ENCODE measurements around the gene IGF2BP3. TPM values are rescaled to one million over a fixed set of nuclear protein-coding genes. Genes with fewer than 3 reads are reported as not detected.

Gene IGF2BP3
- total RNA-seq, 1 donor from 2014 or later = 47.0 TPM

DNA sequence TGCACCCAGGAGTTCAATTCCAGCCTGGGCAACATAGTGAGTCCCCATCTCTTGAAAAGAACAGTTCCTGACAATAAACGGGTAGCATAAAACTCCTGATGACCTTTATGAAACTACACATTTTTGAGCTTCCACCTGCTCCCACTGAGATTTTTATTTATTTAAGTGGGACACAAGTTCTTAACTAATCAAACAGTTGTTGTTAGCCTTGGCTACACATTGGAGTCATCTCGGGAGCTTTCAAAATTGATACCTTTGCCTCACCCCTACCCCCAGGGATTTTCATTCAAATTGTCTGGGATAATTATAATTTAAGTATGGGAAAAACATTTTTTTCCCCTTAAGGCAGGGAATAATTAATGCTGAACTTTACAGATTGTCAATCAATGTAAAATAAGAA is 131.9 kb downstream of the IGF2BP3 start:
- TF ChIP-seq, protein P1, sequence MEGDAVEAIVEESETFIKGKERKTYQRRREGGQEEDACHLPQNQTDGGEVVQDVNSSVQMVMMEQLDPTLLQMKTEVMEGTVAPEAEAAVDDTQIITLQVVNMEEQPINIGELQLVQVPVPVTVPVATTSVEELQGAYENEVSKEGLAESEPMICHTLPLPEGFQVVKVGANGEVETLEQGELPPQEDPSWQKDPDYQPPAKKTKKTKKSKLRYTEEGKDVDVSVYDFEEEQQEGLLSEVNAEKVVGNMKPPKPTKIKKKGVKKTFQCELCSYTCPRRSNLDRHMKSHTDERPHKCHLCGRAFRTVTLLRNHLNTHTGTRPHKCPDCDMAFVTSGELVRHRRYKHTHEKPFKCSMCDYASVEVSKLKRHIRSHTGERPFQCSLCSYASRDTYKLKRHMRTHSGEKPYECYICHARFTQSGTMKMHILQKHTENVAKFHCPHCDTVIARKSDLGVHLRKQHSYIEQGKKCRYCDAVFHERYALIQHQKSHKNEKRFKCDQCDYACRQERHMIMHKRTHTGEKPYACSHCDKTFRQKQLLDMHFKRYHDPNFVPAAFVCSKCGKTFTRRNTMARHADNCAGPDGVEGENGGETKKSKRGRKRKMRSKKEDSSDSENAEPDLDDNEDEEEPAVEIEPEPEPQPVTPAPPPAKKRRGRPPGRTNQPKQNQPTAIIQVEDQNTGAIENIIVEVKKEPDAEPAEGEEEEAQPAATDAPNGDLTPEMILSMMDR (IDR thresholded peaks at IDR 0.05; ENCODE audit: partially characterized antibody, unreplicated experiment) = no peak
- Mint-ChIP-seq H3K27ac (ENCODE audit: unreplicated experiment) (no peak overlapping the region), H3K9me3 (ENCODE audit: unreplicated experiment) (no peaks in the 10 kb centered on the region), H3K27me3 (ENCODE audit: unreplicated experiment) (no peaks in the 10 kb centered on the region), H3K36me3 (ENCODE audit: unreplicated experiment) (no peaks in the 10 kb centered on the region), H3K4me3 (ENCODE audit: unreplicated experiment) (no peak overlapping the region), H3K4me1 (ENCODE audit: low read depth, unreplicated experiment) (peaks cover under 1% of the 10 kb centered on the region)
- no peak for DNase-seq

DNA sequence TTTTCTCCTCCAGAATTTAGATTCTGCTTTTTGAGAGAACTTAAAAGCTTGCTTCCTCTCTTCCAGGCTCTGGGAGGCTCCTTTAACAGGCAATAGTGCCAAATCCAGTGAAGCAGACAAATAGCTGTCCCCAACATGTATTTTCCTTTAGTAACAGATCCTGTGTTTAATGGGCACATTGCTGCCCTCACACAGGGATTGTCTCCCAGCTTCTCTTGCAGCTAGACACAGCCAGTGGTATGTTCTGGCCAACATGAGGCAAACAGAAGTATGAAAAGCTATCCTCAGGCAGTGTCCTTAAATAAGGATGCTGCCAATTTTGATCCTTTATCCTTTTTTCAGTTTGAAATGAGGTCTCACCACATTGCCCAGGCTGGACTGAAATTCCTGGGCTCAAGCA is 132.9 kb downstream of the IGF2BP3 start:
- TF ChIP-seq, protein P1 (IDR thresholded peaks at IDR 0.05; ENCODE audit: partially characterized antibody, unreplicated experiment) = no peak
- no peaks in the 10 kb centered on the region for H3K9me3 Mint-ChIP-seq (ENCODE audit: unreplicated experiment)
- H3K36me3 Mint-ChIP-seq (ENCODE audit: unreplicated experiment) = no peaks in the 10 kb centered on the region
- no peak overlapping the region for H3K27ac Mint-ChIP-seq (ENCODE audit: unreplicated experiment)
- no peak overlapping the region for H3K4me3 Mint-ChIP-seq (ENCODE audit: unreplicated experiment)
- no peak for DNase-seq
- no peaks in the 10 kb centered on the region for H3K27me3 Mint-ChIP-seq (ENCODE audit: unreplicated experiment)
- peaks cover 4% of the 10 kb centered on the region for H3K4me1 Mint-ChIP-seq (ENCODE audit: low read depth, unreplicated experiment)

DNA sequence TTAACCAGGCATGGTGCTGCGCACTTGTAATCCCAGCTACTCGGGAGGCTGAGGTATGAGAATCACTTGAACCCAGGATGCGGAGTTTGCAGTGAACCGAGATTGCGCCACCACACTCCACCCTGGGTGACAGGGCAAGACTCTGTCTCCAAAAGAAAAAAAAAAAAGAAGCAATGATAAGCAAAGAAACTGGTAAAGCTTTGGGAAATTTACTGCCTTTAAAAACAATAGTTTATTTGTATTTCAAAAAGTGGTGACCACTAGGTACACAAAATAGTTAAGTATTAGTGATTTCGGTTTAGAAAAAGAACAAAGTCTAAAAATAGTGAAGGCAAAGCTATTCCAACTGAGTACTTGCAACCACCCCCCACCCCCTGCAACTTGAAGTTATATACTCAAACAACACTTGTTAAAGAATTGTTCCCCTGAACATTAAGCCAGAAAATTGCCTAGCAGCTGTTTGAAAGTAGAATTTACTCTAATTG is 133.4 kb downstream of the IGF2BP3 start:
- Mint-ChIP-seq H3K27me3 (ENCODE audit: unreplicated experiment) (no peaks in the 10 kb centered on the region), H3K36me3 (ENCODE audit: unreplicated experiment) (no peaks in the 10 kb centered on the region), H3K4me1 (ENCODE audit: low read depth, unreplicated experiment) (peaks cover 4% of the 10 kb centered on the region), H3K9me3 (ENCODE audit: unreplicated experiment) (no peaks in the 10 kb centered on the region), H3K4me3 (ENCODE audit: unreplicated experiment) (no peak overlapping the region), H3K27ac (ENCODE audit: unreplicated experiment) (no peak overlapping the region)
- no peak for DNase-seq
- TF ChIP-seq, protein P1 (IDR thresholded peaks at IDR 0.05; ENCODE audit: partially characterized antibody, unreplicated experiment) = no peak

DNA sequence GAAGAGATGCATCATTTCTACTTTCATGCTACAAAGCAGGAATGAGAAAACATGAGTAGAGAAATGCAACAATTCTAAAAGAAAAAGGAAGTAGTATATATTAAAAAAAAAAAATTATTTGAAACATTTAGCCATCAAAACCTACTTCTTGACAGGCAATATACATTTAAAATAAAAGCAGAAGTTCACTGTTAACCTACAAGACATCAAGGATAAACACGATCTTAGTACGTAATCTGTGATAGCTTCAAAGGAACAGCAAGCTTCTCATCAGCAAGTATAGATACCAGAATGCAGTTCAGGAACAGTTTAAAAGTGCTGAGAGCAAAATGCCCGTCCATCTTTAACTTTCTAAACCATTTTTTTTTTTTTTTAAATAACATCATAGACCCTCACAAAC is 134.2 kb downstream of the IGF2BP3 start:
- Mint-ChIP-seq H3K27ac (ENCODE audit: unreplicated experiment) (no peak overlapping the region), H3K4me1 (ENCODE audit: low read depth, unreplicated experiment) (peaks cover 4% of the 10 kb centered on the region), H3K9me3 (ENCODE audit: unreplicated experiment) (no peaks in the 10 kb centered on the region), H3K36me3 (ENCODE audit: unreplicated experiment) (no peaks in the 10 kb centered on the region), H3K4me3 (ENCODE audit: unreplicated experiment) (no peak overlapping the region), H3K27me3 (ENCODE audit: unreplicated experiment) (no peaks in the 10 kb centered on the region)
- TF ChIP-seq, protein P1 (IDR thresholded peaks at IDR 0.05; ENCODE audit: partially characterized antibody, unreplicated experiment) = no peak
- no peak for DNase-seq

DNA sequence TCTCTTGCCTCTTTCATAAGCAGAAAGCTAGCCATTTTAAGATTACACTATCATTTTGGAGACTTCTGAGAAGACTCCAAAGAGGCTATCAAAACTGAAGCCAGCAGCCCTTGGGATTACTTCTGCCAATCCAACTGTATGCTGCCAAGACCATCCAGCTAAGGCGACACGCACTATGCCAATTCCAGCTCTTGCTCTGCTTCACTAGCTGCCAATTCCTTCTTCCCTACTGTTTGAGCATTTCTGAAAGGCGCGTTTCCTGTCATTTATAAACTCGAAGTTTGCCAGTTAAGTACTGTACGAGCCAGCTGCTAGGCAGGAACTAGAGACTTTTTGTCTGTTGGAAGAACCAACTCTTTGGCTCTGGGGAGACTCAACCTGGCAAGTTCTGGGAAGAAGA is 134.7 kb downstream of the IGF2BP3 start:
- H3K4me1 Mint-ChIP-seq (ENCODE audit: low read depth, unreplicated experiment) = peaks cover 4% of the 10 kb centered on the region
- H3K27ac Mint-ChIP-seq (ENCODE audit: unreplicated experiment) = no peak overlapping the region
- H3K36me3 Mint-ChIP-seq (ENCODE audit: unreplicated experiment) = no peaks in the 10 kb centered on the region
- H3K27me3 Mint-ChIP-seq (ENCODE audit: unreplicated experiment) = no peaks in the 10 kb centered on the region
- H3K9me3 Mint-ChIP-seq (ENCODE audit: unreplicated experiment) = no peaks in the 10 kb centered on the region
- no peak overlapping the region for H3K4me3 Mint-ChIP-seq (ENCODE audit: unreplicated experiment)
- TF ChIP-seq, protein P1 (IDR thresholded peaks at IDR 0.05; ENCODE audit: partially characterized antibody, unreplicated experiment) = no peak
- no peak for DNase-seq

All from glutamatergic neuron (in vitro differentiated cells).